Esophagus squamous epithelium (tissue), 5 donors: ENCODE measurements around the gene CATSPER4. TPM values are rescaled to one million over a fixed set of nuclear protein-coding genes. Genes with fewer than 3 reads are reported as not detected.

ENCODE experiments used
- DNase-seq: peaks from one replicate; lab custom pipeline; 2025; lab: John Stamatoyannopoulos, UW
- H3K27ac ChIP-seq, 4 donors: fragments of 200-600 bp; sonication (generic); one replicate each; pipeline ENCODE4 v1.5.1; 2016 to 2019; ENCODE audit warnings: mild to moderate bottlenecking in 1 of 4
- H3K27me3 ChIP-seq, 4 donors: fragments of 200-600 bp; sonication (generic); 1 replicate in 3 of 4; 2 replicates in 1 of 4; pipeline versions ENCODE4 v1.5.1 to v1.6.0; 2017 to 2021; ENCODE audit warnings: antibody characterized with exemption in 1 of 4
- H3K36me3 ChIP-seq, 3 donors: fragments of 200-600 bp; sonication (generic); one replicate each; pipeline ENCODE4 v1.5.1; 2016 to 2019
- H3K4me1 ChIP-seq, 3 donors: fragments of 200-600 bp; sonication (generic); one replicate each; pipeline ENCODE4 v1.5.1; 2017 to 2019
- H3K4me3 ChIP-seq, 4 donors: fragments of 200-600 bp; sonication (generic); 1 replicate in 3 of 4; 2 replicates in 1 of 4; pipeline ENCODE4 v1.5.1; 2016 to 2019; ENCODE audit warnings: mild to moderate bottlenecking in 2 of 4, moderate library complexity in 1 of 4
- H3K9me3 ChIP-seq, 3 donors: fragments of 200-600 bp; sonication (generic); one replicate each; pipeline ENCODE4 v1.5.1; 2016 to 2019
- POLR2A ChIP-seq, 4 donors: fragments of 450-650 bp; IDR thresholded peaks; one replicate each; pipeline ENCODE4 v1.6.1; 2017; ENCODE audit warnings: antibody characterized with exemption in 4 of 4, mild to moderate bottlenecking in 4 of 4, moderate library complexity in 3 of 4
- WGBS, 2 donors: methylation state at CpG; one replicate each; pipeline ENCODE4 v1.1.5; 2018; 5-methylcytosine and 5-hydroxymethylcytosine counted together
- intact Hi-C: fragments of 100-400 bp; cut with DNase I; formaldehyde crosslinking; loops from one replicate; pipeline ENCODE4 v1.15.0; 2022
- total RNA-seq, 4 donors: library from RNA; depleted of rRNA; stranded (reverse); fragments of >200 nt; gene quantifications; one replicate each; pipeline ENCODE4 v1.1.0, GENCODE V29; 2016
- TF ChIP-seq, protein P1 (sequence below), 6 experiments: fragments of 450-650 bp in 4 of 6; fragments of 200-600 bp in 2 of 6; sonication (generic) in 2 of 6; IDR thresholded peaks; one replicate each; pipeline ENCODE4 v1.5.1; 2016 to 2019; ENCODE audit warnings: antibody characterized with exemption in 6 of 6, mild to moderate bottlenecking in 4 of 6, moderate library complexity in 4 of 6
- donor health status: DM: yes; HTN: yes; CAD: no.

Gene CATSPER4
- total RNA-seq, 4 donors from 2014 or later: not detected

GRCh38 chr1:26164861-26165842 lies 25.2 kb upstream of the CATSPER4 start:
- intact Hi-C loops: loop anchor here (10.0 kb wide), 1 partner anchor 150 kb away; the partner anchor contains the start of gene CD52
- H3K36me3 ChIP-seq: no peaks in the 10 kb centered on the region
- peak overlapping the region in 3 of 4 donors; percentile 20 to 75 (median 65) for H3K27ac ChIP-seq
- H3K4me3 ChIP-seq: peak overlapping the region in 2 of 4 donors; percentile 51 to 72
- H3K4me1 ChIP-seq: peaks cover 21 to 50% (median 25%) of the 10 kb centered on the region in 3 donors
- WGBS, 2 donors: 65 to 66% methylated on average over 18 to 19 of the region's 19 CpGs
- TF ChIP-seq, protein P1, sequence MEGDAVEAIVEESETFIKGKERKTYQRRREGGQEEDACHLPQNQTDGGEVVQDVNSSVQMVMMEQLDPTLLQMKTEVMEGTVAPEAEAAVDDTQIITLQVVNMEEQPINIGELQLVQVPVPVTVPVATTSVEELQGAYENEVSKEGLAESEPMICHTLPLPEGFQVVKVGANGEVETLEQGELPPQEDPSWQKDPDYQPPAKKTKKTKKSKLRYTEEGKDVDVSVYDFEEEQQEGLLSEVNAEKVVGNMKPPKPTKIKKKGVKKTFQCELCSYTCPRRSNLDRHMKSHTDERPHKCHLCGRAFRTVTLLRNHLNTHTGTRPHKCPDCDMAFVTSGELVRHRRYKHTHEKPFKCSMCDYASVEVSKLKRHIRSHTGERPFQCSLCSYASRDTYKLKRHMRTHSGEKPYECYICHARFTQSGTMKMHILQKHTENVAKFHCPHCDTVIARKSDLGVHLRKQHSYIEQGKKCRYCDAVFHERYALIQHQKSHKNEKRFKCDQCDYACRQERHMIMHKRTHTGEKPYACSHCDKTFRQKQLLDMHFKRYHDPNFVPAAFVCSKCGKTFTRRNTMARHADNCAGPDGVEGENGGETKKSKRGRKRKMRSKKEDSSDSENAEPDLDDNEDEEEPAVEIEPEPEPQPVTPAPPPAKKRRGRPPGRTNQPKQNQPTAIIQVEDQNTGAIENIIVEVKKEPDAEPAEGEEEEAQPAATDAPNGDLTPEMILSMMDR (IDR thresholded peaks at IDR 0.05): no peak
- TF ChIP-seq POLR2A (IDR thresholded peaks at IDR 0.05): no peak
- H3K27me3 ChIP-seq: peaks cover 0 to 33% (median 0%) of the 10 kb centered on the region in 4 donors
- DNase-seq: no peak
- H3K9me3 ChIP-seq: no peaks in the 10 kb centered on the region

GRCh38 chr1:26166719-26167281 lies 23.6 kb upstream of the CATSPER4 start:
- intact Hi-C loops: loop anchor here (10.0 kb wide), 1 partner anchor 148 kb away; the partner anchor contains the start of gene CD52
- peaks cover 0 to 11% (median 0%) of the 10 kb centered on the region in 3 donors for H3K36me3 ChIP-seq
- H3K27me3 ChIP-seq: peaks cover 0 to 18% (median 0%) of the 10 kb centered on the region in 4 donors
- no peak overlapping the region for H3K27ac ChIP-seq
- DNase-seq: no peak
- no peak for TF ChIP-seq POLR2A (IDR thresholded peaks at IDR 0.05)
- TF ChIP-seq, protein P1 (IDR thresholded peaks at IDR 0.05): no peak
- 72 to 82% methylated on average over 4 of the region's 4 CpGs for WGBS, 2 donors
- H3K9me3 ChIP-seq: no peaks in the 10 kb centered on the region
- H3K4me3 ChIP-seq: no peak overlapping the region
- H3K4me1 ChIP-seq: peaks cover 24 to 51% (median 26%) of the 10 kb centered on the region in 3 donors

- peaks cover 19 to 39% (median 21%) of the 10 kb centered on the region in 3 donors for H3K4me1 ChIP-seq
- H3K27me3 ChIP-seq: peaks cover 0 to 4% (median 0%) of the 10 kb centered on the region in 4 donors
- H3K27ac ChIP-seq: peak within 1 kb of the TSS; percentile 86 to 92 (median 88)
- no peak for DNase-seq
- TF ChIP-seq, protein P1 (IDR thresholded peaks at IDR 0.05): no peak
- no peak for TF ChIP-seq POLR2A (IDR thresholded peaks at IDR 0.05)
- 59 to 79% methylated on average over 4 of the region's 5 CpGs for WGBS, 2 donors
- intact Hi-C loops: loop anchor here (10.0 kb wide), 1 partner anchor 146 kb away; the partner anchor contains the start of gene CD52
- no peaks in the 10 kb centered on the region for H3K9me3 ChIP-seq
- peaks cover 0 to 14% (median 0%) of the 10 kb centered on the region in 3 donors for H3K36me3 ChIP-seq
- peak within 1 kb of the TSS; percentile 79 to 98 (median 90) for H3K4me3 ChIP-seq
Measured at GRCh38 chr1:26168410-26169197, 21.8 kb upstream of the CATSPER4 start, which contains the start of gene C1orf232. Gene C1orf232 (minus strand): TSS chr1:26168963. CDS start chr1:26168499, 464 bp downstream.

- WGBS, 2 donors: 20 to 55% methylated on average over 1 to 4 of the region's 4 CpGs
- H3K9me3 ChIP-seq: no peaks in the 10 kb centered on the region
- TF ChIP-seq, protein P1 (IDR thresholded peaks at IDR 0.05): no peak
- TF ChIP-seq POLR2A (IDR thresholded peaks at IDR 0.05): no peak
- H3K4me1 ChIP-seq: peaks cover 16 to 33% (median 17%) of the 10 kb centered on the region in 3 donors
- peak overlapping the region; percentile 86 to 92 (median 88) for H3K27ac ChIP-seq
- no peaks in the 10 kb centered on the region for H3K27me3 ChIP-seq
- intact Hi-C loops: loop anchor here (10.0 kb wide), 1 partner anchor 146 kb away; the partner anchor contains the start of gene CD52
- peak overlapping the region; percentile 79 to 98 (median 90) for H3K4me3 ChIP-seq
- H3K36me3 ChIP-seq: peaks cover 0 to 14% (median 0%) of the 10 kb centered on the region in 3 donors
- DNase-seq: no peak
Measured at GRCh38 chr1:26169198-26169554, 21.2 kb upstream of the CATSPER4 start.
